T47D (cell line): ENCODE measurements around the gene INIP.
"Not testable (repeated sequence)": the region's sequence is repeated elsewhere in the genome, so short reads cannot be mapped to it uniquely, and the experiment has no call there.

ENCODE experiments used
- DNase-seq, 2 experiments: peaks; one replicate each; pipeline versions ENCODE4 v3.0.0 to v3.0.0-alpha.2; 2011 to 2012; ENCODE audit warnings: low read depth in 1 of 2, low spot score in 1 of 2
- JUND ChIP-seq: IDR thresholded peaks from 2 replicates; pipeline ENCODE4 v1.6.1; 2012; ENCODE audit warnings: low read depth
- in situ Hi-C: cut with HindIII; loops from 2 replicates; pipeline ENCODE4 v1.10.0; 2016; ENCODE audit warnings: low sequenced_read_pairs, low pct_unique_long_range_greater_than_20kb

The INIP gene

GRCh38 chr9:112694706-112695555, 23.0 kb downstream of the INIP start:
- no peak for DNase-seq
- in situ Hi-C loops, result no loop called here
- TF ChIP-seq JUND, result no peak

- no peak for DNase-seq
- TF ChIP-seq JUND, result no peak
- in situ Hi-C loops, result no loop called here
Measured at GRCh38 chr9:112689161-112689740, 28.7 kb downstream of the INIP start.

GRCh38 chr9:112680731-112681402, 37.0 kb downstream of the INIP start:
- in situ Hi-C loops, result no loop called here
- DNase-seq, result no peak
- no peak for TF ChIP-seq JUND

GRCh38 chr9:112677040-112677439, 40.9 kb downstream of the INIP start:
- in situ Hi-C loops, result no loop called here
- no peak for TF ChIP-seq JUND
- DNase-seq, result no peak

- in situ Hi-C loops, DNase-seq: not testable (repeated sequence)
Measured at GRCh38 chr9:112673221-112673620, 44.7 kb downstream of the INIP start.

- in situ Hi-C loops, result no loop called here
- TF ChIP-seq JUND, result no peak
- no peak for DNase-seq
Measured at GRCh38 chr9:112670991-112671625, 46.8 kb downstream of the INIP start.

- in situ Hi-C loops, result no loop called here
Measured at GRCh38 chr9:112669326-112669725, 48.6 kb downstream of the INIP start.

GRCh38 chr9:112665347-112665746, 52.6 kb downstream of the INIP start:
- in situ Hi-C loops, result no loop called here
- TF ChIP-seq JUND, result no peak
- DNase-seq, result peak; percentile 17 to 46

More at GRCh38 chr9:112669326-112669725, 48.6 kb downstream of the INIP start:
- no peak for TF ChIP-seq JUND
- peak in 1 of 2 experiments; percentile 19 for DNase-seq

- in situ Hi-C loops, result no loop called here
- no peak for DNase-seq
- TF ChIP-seq JUND, result no peak
Measured at GRCh38 chr9:112664531-112664930, 53.4 kb downstream of the INIP start.

GRCh38 chr9:112663681-112664080, 54.2 kb downstream of the INIP start:
- TF ChIP-seq JUND, result no peak
- no peak for DNase-seq
- in situ Hi-C loops, result no loop called here

GRCh38 chr9:112659906-112660305, 58.0 kb downstream of the INIP start:
- DNase-seq, result no peak
- TF ChIP-seq JUND, result no peak
- in situ Hi-C loops, result no loop called here

- DNase-seq, result peak in 1 of 2 experiments; percentile 9
- in situ Hi-C loops, result no loop called here
Measured at GRCh38 chr9:112655668-112656067, 62.2 kb downstream of the INIP start.

More at GRCh38 chr9:112655668-112656067, 62.2 kb downstream of the INIP start:
- TF ChIP-seq JUND, result no peak
